ENCODE measurements around the gene MIDN.
"Not testable (repeated sequence)": the region's sequence is repeated elsewhere in the genome, so short reads cannot be mapped to it uniquely, and the experiment has no call there.

DNA sequence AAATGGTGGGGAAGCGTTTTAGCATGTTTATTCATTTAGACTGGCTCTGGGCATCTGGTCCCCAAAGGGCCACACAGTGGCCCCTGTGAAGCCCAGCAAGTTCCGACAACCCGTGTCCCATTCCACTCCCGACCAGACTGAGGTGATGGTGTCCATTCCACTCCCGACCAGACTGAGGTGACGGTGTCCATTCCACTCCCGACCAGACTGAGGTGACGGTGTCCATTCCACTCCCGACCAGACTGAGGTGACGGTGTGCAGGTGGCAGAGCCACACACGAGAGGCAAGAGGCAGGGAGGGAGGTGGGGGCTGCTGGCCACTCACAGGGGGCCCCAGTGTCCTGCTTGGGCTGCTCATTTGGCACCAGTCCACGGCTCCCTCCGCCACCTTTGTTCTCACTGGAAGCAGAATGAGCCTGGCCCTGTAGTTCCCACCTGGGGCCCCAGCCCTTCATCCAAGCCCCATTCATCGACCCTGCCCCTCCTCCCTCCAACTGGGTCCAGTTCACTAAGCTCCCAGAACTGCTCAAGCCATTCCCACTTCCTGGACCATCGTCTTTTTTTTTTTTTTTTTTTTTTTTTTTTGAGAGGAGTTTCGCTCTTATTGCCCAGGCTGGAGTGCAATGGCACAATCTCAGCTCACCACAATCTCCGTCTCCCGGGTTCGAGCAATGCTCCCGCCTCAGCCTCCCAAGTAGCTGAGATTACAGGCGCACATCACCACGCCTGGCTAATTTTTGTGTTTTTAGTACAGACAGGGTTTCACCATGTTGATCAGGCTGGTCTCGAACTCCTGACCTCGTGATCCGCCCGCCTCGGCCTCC is 1.9 kb upstream of the MIDN start:
- TF ChIP-seq, protein P1, sequence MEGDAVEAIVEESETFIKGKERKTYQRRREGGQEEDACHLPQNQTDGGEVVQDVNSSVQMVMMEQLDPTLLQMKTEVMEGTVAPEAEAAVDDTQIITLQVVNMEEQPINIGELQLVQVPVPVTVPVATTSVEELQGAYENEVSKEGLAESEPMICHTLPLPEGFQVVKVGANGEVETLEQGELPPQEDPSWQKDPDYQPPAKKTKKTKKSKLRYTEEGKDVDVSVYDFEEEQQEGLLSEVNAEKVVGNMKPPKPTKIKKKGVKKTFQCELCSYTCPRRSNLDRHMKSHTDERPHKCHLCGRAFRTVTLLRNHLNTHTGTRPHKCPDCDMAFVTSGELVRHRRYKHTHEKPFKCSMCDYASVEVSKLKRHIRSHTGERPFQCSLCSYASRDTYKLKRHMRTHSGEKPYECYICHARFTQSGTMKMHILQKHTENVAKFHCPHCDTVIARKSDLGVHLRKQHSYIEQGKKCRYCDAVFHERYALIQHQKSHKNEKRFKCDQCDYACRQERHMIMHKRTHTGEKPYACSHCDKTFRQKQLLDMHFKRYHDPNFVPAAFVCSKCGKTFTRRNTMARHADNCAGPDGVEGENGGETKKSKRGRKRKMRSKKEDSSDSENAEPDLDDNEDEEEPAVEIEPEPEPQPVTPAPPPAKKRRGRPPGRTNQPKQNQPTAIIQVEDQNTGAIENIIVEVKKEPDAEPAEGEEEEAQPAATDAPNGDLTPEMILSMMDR (IDR thresholded peaks at IDR 0.05; ENCODE audit: extremely low read depth in 1 of 2, insufficient read depth in 1 of 2, low read depth in 1 of 2, low read length in 2 of 2) = not testable (repeated sequence)
- not testable (repeated sequence) for TF ChIP-seq POLR2A (IDR thresholded peaks at IDR 0.05; ENCODE audit: low read depth, low read length); EZH2 (IDR thresholded peaks at IDR 0.05; ENCODE audit: borderline replicate concordance, low read depth, low read length, severe bottlenecking); JUN (IDR thresholded peaks at IDR 0.05; ENCODE audit: borderline replicate concordance, insufficient read depth, insufficient read length, low read depth); FOS (IDR thresholded peaks at IDR 0.05; ENCODE audit: borderline replicate concordance, insufficient read depth, low read length); GATA2 (IDR thresholded peaks at IDR 0.05; ENCODE audit: insufficient read depth, insufficient read length, low read depth, low read length); POLR2AphosphoS5 (IDR thresholded peaks at IDR 0.05; ENCODE audit: insufficient read depth, low read depth, low read length)
- TF ChIP-seq, protein P2, sequence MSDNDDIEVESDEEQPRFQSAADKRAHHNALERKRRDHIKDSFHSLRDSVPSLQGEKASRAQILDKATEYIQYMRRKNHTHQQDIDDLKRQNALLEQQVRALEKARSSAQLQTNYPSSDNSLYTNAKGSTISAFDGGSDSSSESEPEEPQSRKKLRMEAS (IDR thresholded peaks at IDR 0.05; ENCODE audit: insufficient read depth, insufficient read length) = not testable (repeated sequence)

Measured in endothelial cell of umbilical vein (primary cell).